IMR-90 (cell line): ENCODE measurements around the gene PI16.

ENCODE experiments used
- BHLHE40 ChIP-seq: fragments of 150-350 bp; IDR thresholded peaks from 2 replicates; pipeline ENCODE4 v1.6.1; 2016; ENCODE audit warnings: mild to moderate bottlenecking, low read depth, low read length
- CEBPB ChIP-seq: IDR thresholded peaks from 2 replicates; pipeline ENCODE4 v1.6.1; 2012; ENCODE audit warnings: low read depth, low read length, improper control_type of control experiment
- CHD1 ChIP-seq: IDR thresholded peaks from 2 replicates; pipeline ENCODE4 v1.6.1; 2012; ENCODE audit warnings: low read depth, low read length, improper control_type of control experiment
- CTCF ChIP-seq: conservative IDR thresholded peaks from 2 replicates; pipeline ENCODE4 v1.5.1; 2012; ENCODE audit warnings: mild to moderate bottlenecking, low read depth, low read length, improper control_type of control experiment
- ELK1 ChIP-seq: fragments of 150-350 bp; IDR thresholded peaks from 2 replicates; pipeline ENCODE4 v1.6.1; 2016; ENCODE audit warnings: low read depth, mild to moderate bottlenecking, low read length, moderate library complexity, borderline replicate concordance
- FOS ChIP-seq: fragments of 150-350 bp; IDR thresholded peaks from 2 replicates; pipeline ENCODE4 v1.6.1; 2016; ENCODE audit warnings: low read depth, low read length
- MAZ ChIP-seq: IDR thresholded peaks from 2 replicates; pipeline ENCODE4 v1.6.1; 2012; ENCODE audit warnings: low read depth, mild to moderate bottlenecking, low read length, improper control_type of control experiment, moderate library complexity, borderline replicate concordance
- MXI1 ChIP-seq: IDR thresholded peaks from 2 replicates; pipeline ENCODE4 v1.6.1; 2012; ENCODE audit warnings: low read depth, mild to moderate bottlenecking, low read length, moderate library complexity, borderline replicate concordance
- POLR2A ChIP-seq: IDR thresholded peaks from 2 replicates; pipeline ENCODE4 v1.6.1; 2012; ENCODE audit warnings: mild to moderate bottlenecking, low read depth, low read length
- RAD21 ChIP-seq: IDR thresholded peaks from 2 replicates; pipeline ENCODE4 v1.6.1; 2012; ENCODE audit warnings: low read length, improper control_type of control experiment
- RCOR1 ChIP-seq: IDR thresholded peaks from 2 replicates; pipeline ENCODE4 v1.6.1; 2012; ENCODE audit warnings: mild to moderate bottlenecking, low read length, improper control_type of control experiment; ENCODE audit not compliant: insufficient replicate concordance
- RFX5 ChIP-seq: IDR thresholded peaks from 2 replicates; pipeline ENCODE4 v1.8.0; 2012; ENCODE audit warnings: low read depth, mild to moderate bottlenecking, low read length, moderate library complexity
- USF2 ChIP-seq: fragments of 150-350 bp; IDR thresholded peaks from 2 replicates; pipeline ENCODE4 v1.6.1; 2017; ENCODE audit warnings: mild to moderate bottlenecking, antibody characterized with exemption, low read length, low read depth

- TF ChIP-seq POLR2A (no peak), RAD21 (no peak), CTCF (no peak), USF2 (no peak), BHLHE40 (no peak), CEBPB (no peak), RFX5 (no peak), MXI1 (no peak), ELK1 (no peak), RCOR1 (no peak), MAZ (no peak), FOS (no peak), CHD1 (no peak)
These were observed 45.2 kb downstream of the PI16 start for GRCh38 chr6:36999751-37000125.
